Nephron progenitor cell (in vitro differentiated cells): ENCODE data around the gene SNRPA.
A peak's percentile ranks its signal among the peaks of the same experiment; 100 is the strongest.
"Not testable (repeated sequence)": the region's sequence is repeated elsewhere in the genome, so short reads cannot be mapped to it uniquely, and the experiment has no call there.

Source experiments
- DNase-seq: peaks from one replicate; pipeline ENCODE4 v3.0.0; 2021
- H3K27ac Mint-ChIP-seq: 2 replicates; pipeline ENCODE4 v1.8.0; 2021; ENCODE audit warnings: mild to moderate bottlenecking, moderate library complexity, mixed read lengths
- H3K27me3 Mint-ChIP-seq: 2 replicates; pipeline ENCODE4 v1.8.0; 2021; ENCODE audit warnings: mild to moderate bottlenecking, low read depth, mixed read lengths; ENCODE audit not compliant: poor library complexity
- H3K36me3 Mint-ChIP-seq: 2 replicates; pipeline ENCODE4 v1.8.0; 2021; ENCODE audit warnings: low read depth, mixed read lengths
- H3K4me1 Mint-ChIP-seq: 2 replicates; pipeline ENCODE4 v1.8.0; 2021; ENCODE audit warnings: mixed read lengths
- H3K4me3 Mint-ChIP-seq: 2 replicates; pipeline ENCODE4 v1.8.0; 2021; ENCODE audit warnings: mild to moderate bottlenecking, moderate library complexity, mixed read lengths
- H3K9me3 Mint-ChIP-seq: 2 replicates; pipeline ENCODE4 v1.8.0; 2021; ENCODE audit warnings: mild to moderate bottlenecking, moderate library complexity, mixed read lengths
- CTCF ChIP-seq: fragments of 200-600 bp; sonication (generic); IDR thresholded peaks from 2 replicates; pipeline ENCODE4 v1.5.0; 2021; ENCODE audit warnings: antibody characterized with exemption

SNRPA gene

GRCh38 chr19:40780582-40780981, 29.6 kb downstream of the SNRPA start:
- Mint-ChIP-seq H3K4me1 (peaks cover 33% of the 10 kb centered on the region), H3K27ac (no peak overlapping the region), H3K27me3 (no peaks in the 10 kb centered on the region), H3K36me3 (no peaks in the 10 kb centered on the region), H3K4me3 (no peak overlapping the region), H3K9me3 (no peaks in the 10 kb centered on the region)
- TF ChIP-seq CTCF, result no peak
- DNase-seq, result no peak

GRCh38 chr19:40781140-40781539, 30.1 kb downstream of the SNRPA start:
- H3K4me1 Mint-ChIP-seq, result peaks cover 34% of the 10 kb centered on the region
- no peak overlapping the region for H3K27ac Mint-ChIP-seq
- no peak overlapping the region for H3K4me3 Mint-ChIP-seq
- H3K36me3 Mint-ChIP-seq, result no peaks in the 10 kb centered on the region
- no peaks in the 10 kb centered on the region for H3K27me3 Mint-ChIP-seq
- TF ChIP-seq CTCF, result no peak
- no peak for DNase-seq
- H3K9me3 Mint-ChIP-seq, result no peaks in the 10 kb centered on the region

GRCh38 chr19:40783711-40784110, 32.7 kb downstream of the SNRPA start:
- no peak for DNase-seq
- Mint-ChIP-seq H3K36me3 (no peaks in the 10 kb centered on the region), H3K4me3 (no peak overlapping the region), H3K9me3 (no peaks in the 10 kb centered on the region), H3K4me1 (peaks cover 41% of the 10 kb centered on the region), H3K27ac (no peak overlapping the region), H3K27me3 (peaks cover 3% of the 10 kb centered on the region)
- TF ChIP-seq CTCF, result no peak

GRCh38 chr19:40784146-40784545, 33.1 kb downstream of the SNRPA start:
- DNase-seq, result not testable (repeated sequence)

GRCh38 chr19:40785526-40785925, 34.5 kb downstream of the SNRPA start:
- no peak for DNase-seq
- H3K9me3 Mint-ChIP-seq, result no peaks in the 10 kb centered on the region
- peaks cover 38% of the 10 kb centered on the region for H3K4me1 Mint-ChIP-seq
- TF ChIP-seq CTCF, result no peak
- no peaks in the 10 kb centered on the region for H3K36me3 Mint-ChIP-seq
- H3K27ac Mint-ChIP-seq, result no peak overlapping the region
- no peak overlapping the region for H3K4me3 Mint-ChIP-seq
- peaks cover 3% of the 10 kb centered on the region for H3K27me3 Mint-ChIP-seq

More at GRCh38 chr19:40784146-40784545, 33.1 kb downstream of the SNRPA start:
- not testable (repeated sequence) for H3K27ac Mint-ChIP-seq, H3K27me3 Mint-ChIP-seq, H3K4me3 Mint-ChIP-seq, H3K9me3 Mint-ChIP-seq, H3K36me3 Mint-ChIP-seq
- H3K4me1 Mint-ChIP-seq, result peaks cover 37% of the 10 kb centered on the region

- Mint-ChIP-seq H3K4me1 (peaks cover 41% of the 10 kb centered on the region), H3K4me3 (no peak overlapping the region), H3K36me3 (peaks cover 4% of the 10 kb centered on the region), H3K27ac (peak overlapping the region; percentile 87), H3K9me3 (no peaks in the 10 kb centered on the region), H3K27me3 (peaks cover 5% of the 10 kb centered on the region)
- no peak for DNase-seq
- TF ChIP-seq CTCF, result no peak
Observed at GRCh38 chr19:40786060-40787037, 35.3 kb downstream of the SNRPA start.
